ENCODE data around the gene CARMIL3.

The CARMIL3 gene

GRCh38 chr14:24095271-24096068, 43.7 kb downstream of the CARMIL3 start (continued):
- TF ChIP-seq SNAI2 (CRISPR knock-in tag; IDR thresholded peaks at IDR 0.05), result no peak
- no peak for TF ChIP-seq ESRRG (CRISPR knock-in tag; IDR thresholded peaks at IDR 0.05)
- no peak for TF ChIP-seq OSR1 (CRISPR knock-in tag; IDR thresholded peaks at IDR 0.05)
- no peak for TF ChIP-seq ZNF8 (CRISPR knock-in tag; IDR thresholded peaks at IDR 0.05)

- TF ChIP-seq ISL1 (CRISPR knock-in tag; IDR thresholded peaks at IDR 0.05), result no peak
- no peak for TF ChIP-seq ZNF8 (CRISPR knock-in tag; IDR thresholded peaks at IDR 0.05)
- no peak for TF ChIP-seq ZNF70 (CRISPR knock-in tag; IDR thresholded peaks at IDR 0.05)
- no peak for TF ChIP-seq TOX (CRISPR knock-in tag; IDR thresholded peaks at IDR 0.05; ENCODE audit: borderline replicate concordance)
- no peak for TF ChIP-seq ARNTL (CRISPR knock-in tag; IDR thresholded peaks at IDR 0.05; ENCODE audit: borderline replicate concordance, low read depth)
- no peak for TF ChIP-seq RARB (CRISPR knock-in tag; IDR thresholded peaks at IDR 0.05)
- no peak for TF ChIP-seq POU6F1 (CRISPR knock-in tag; IDR thresholded peaks at IDR 0.05; ENCODE audit: borderline replicate concordance, low read depth)
- TF ChIP-seq ESRRG (CRISPR knock-in tag; IDR thresholded peaks at IDR 0.05), result no peak
- TF ChIP-seq CREB5 (CRISPR knock-in tag; IDR thresholded peaks at IDR 0.05; ENCODE audit: low read depth), result no peak
- TF ChIP-seq ZFP30 (CRISPR knock-in tag; IDR thresholded peaks at IDR 0.05), result no peak
- no peak for TF ChIP-seq SNAI2 (CRISPR knock-in tag; IDR thresholded peaks at IDR 0.05)
- TF ChIP-seq GLIS3 (CRISPR knock-in tag; IDR thresholded peaks at IDR 0.05), result no peak
- TF ChIP-seq PPARA (CRISPR knock-in tag; IDR thresholded peaks at IDR 0.05; ENCODE audit: borderline replicate concordance), result no peak
- no peak for TF ChIP-seq TCF4 (CRISPR knock-in tag; IDR thresholded peaks at IDR 0.05; ENCODE audit: borderline replicate concordance)
- no peak for TF ChIP-seq ZC3H10 (CRISPR knock-in tag; IDR thresholded peaks at IDR 0.05)
- TF ChIP-seq CSRNP3 (CRISPR knock-in tag; IDR thresholded peaks at IDR 0.05), result no peak
- no peak for TF ChIP-seq CSDC2 (CRISPR knock-in tag; IDR thresholded peaks at IDR 0.05)
- no peak for TF ChIP-seq TSHZ2 (CRISPR knock-in tag; IDR thresholded peaks at IDR 0.05)
- ATAC-seq, result no peak
These were observed 44.9 kb downstream of the CARMIL3 start for GRCh38 chr14:24096545-24097181.

GRCh38 chr14:24098229-24098926, 46.6 kb downstream of the CARMIL3 start:
- ATAC-seq, result no peak
- no peak for TF ChIP-seq SNAI2 (CRISPR knock-in tag; IDR thresholded peaks at IDR 0.05)
- TF ChIP-seq TSHZ2 (CRISPR knock-in tag; IDR thresholded peaks at IDR 0.05), result no peak
- no peak for TF ChIP-seq TCF4 (CRISPR knock-in tag; IDR thresholded peaks at IDR 0.05; ENCODE audit: borderline replicate concordance)
- no peak for TF ChIP-seq POU6F1 (CRISPR knock-in tag; IDR thresholded peaks at IDR 0.05; ENCODE audit: borderline replicate concordance, low read depth)
- no peak for TF ChIP-seq ESRRG (CRISPR knock-in tag; IDR thresholded peaks at IDR 0.05)
- TF ChIP-seq ZNF8 (CRISPR knock-in tag; IDR thresholded peaks at IDR 0.05), result no peak
- no peak for TF ChIP-seq GLIS3 (CRISPR knock-in tag; IDR thresholded peaks at IDR 0.05)
- no peak for TF ChIP-seq ZNF70 (CRISPR knock-in tag; IDR thresholded peaks at IDR 0.05)
- TF ChIP-seq ZFP30 (CRISPR knock-in tag; IDR thresholded peaks at IDR 0.05), result no peak
- TF ChIP-seq BACH2 (CRISPR knock-in tag; IDR thresholded peaks at IDR 0.05; ENCODE audit: borderline replicate concordance), result no peak
- no peak for TF ChIP-seq ZNF565 (CRISPR knock-in tag; conservative IDR thresholded peaks at IDR 0.05; ENCODE audit: low read depth)
- TF ChIP-seq CSRNP3 (CRISPR knock-in tag; IDR thresholded peaks at IDR 0.05), result no peak
- no peak for TF ChIP-seq CSDC2 (CRISPR knock-in tag; IDR thresholded peaks at IDR 0.05)

Data from SK-N-SH treated with all-trans-retinoic acid at 6 μM for 48 hours (cell line).